ENCODE results near the gene ANKS1B.
A peak's percentile ranks its signal among the peaks of the same experiment; 100 is the strongest.
"Not testable (repeated sequence)": the region's sequence is repeated elsewhere in the genome, so short reads cannot be mapped to it uniquely, and the experiment has no call there.

The ANKS1B gene

DNA sequence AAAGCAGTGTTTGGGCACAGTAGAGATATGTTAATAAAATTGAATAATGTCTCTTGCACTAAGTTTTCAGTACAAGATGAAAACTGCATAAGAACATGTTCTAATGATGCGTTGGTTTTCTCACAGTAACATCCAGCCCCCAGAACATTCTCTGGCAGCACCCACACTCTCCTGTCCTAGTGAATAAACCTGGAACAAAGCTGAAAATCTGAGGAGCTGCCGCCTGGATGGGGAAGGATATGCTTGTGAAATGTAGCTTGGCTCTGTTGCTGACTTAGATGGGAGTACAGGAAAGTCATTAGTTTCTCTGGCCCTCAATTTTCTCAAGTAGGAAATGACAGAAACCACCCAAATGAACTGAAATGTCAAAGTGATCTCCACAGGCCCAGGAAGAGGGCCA lies 1015.8 kb downstream of the ANKS1B start (continued):
- TF ChIP-seq, protein P1, sequence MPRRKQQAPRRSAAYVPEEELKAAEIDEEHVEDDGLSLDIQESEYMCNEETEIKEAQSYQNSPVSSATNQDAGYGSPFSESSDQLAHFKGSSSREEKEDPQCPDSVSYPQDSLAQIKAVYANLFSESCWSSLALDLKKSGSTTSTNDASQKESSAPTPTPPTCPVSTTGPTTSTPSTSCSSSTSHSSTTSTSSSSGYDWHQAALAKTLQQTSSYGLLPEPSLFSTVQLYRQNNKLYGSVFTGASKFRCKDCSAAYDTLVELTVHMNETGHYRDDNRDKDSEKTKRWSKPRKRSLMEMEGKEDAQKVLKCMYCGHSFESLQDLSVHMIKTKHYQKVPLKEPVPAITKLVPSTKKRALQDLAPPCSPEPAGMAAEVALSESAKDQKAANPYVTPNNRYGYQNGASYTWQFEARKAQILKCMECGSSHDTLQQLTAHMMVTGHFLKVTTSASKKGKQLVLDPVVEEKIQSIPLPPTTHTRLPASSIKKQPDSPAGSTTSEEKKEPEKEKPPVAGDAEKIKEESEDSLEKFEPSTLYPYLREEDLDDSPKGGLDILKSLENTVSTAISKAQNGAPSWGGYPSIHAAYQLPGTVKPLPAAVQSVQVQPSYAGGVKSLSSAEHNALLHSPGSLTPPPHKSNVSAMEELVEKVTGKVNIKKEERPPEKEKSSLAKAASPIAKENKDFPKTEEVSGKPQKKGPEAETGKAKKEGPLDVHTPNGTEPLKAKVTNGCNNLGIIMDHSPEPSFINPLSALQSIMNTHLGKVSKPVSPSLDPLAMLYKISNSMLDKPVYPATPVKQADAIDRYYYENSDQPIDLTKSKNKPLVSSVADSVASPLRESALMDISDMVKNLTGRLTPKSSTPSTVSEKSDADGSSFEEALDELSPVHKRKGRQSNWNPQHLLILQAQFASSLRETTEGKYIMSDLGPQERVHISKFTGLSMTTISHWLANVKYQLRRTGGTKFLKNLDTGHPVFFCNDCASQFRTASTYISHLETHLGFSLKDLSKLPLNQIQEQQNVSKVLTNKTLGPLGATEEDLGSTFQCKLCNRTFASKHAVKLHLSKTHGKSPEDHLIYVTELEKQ (tag by site-specific recombination; IDR thresholded peaks at IDR 0.05; ENCODE audit: borderline replicate concordance), result no peak
- TF ChIP-seq WT1 (tag by site-specific recombination; IDR thresholded peaks at IDR 0.05), result no peak
- TF ChIP-seq ZNF18 (tag by site-specific recombination; IDR thresholded peaks at IDR 0.05), result no peak
- TF ChIP-seq, protein P2, sequence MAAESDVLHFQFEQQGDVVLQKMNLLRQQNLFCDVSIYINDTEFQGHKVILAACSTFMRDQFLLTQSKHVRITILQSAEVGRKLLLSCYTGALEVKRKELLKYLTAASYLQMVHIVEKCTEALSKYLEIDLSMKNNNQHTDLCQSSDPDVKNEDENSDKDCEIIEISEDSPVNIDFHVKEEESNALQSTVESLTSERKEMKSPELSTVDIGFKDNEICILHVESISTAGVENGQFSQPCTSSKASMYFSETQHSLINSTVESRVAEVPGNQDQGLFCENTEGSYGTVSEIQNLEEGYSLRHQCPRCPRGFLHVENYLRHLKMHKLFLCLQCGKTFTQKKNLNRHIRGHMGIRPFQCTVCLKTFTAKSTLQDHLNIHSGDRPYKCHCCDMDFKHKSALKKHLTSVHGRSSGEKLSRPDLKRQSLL (tag by site-specific recombination; IDR thresholded peaks at IDR 0.05), result no peak
- no peak for TF ChIP-seq ZNF776 (tag by site-specific recombination; IDR thresholded peaks at IDR 0.05; ENCODE audit: borderline replicate concordance)
- TF ChIP-seq MZF1 (tag by site-specific recombination; IDR thresholded peaks at IDR 0.05; ENCODE audit: borderline replicate concordance), result no peak
- TF ChIP-seq ZFHX2 (tag by site-specific recombination; conservative IDR thresholded peaks at IDR 0.05), result no peak
- TF ChIP-seq, protein P3, sequence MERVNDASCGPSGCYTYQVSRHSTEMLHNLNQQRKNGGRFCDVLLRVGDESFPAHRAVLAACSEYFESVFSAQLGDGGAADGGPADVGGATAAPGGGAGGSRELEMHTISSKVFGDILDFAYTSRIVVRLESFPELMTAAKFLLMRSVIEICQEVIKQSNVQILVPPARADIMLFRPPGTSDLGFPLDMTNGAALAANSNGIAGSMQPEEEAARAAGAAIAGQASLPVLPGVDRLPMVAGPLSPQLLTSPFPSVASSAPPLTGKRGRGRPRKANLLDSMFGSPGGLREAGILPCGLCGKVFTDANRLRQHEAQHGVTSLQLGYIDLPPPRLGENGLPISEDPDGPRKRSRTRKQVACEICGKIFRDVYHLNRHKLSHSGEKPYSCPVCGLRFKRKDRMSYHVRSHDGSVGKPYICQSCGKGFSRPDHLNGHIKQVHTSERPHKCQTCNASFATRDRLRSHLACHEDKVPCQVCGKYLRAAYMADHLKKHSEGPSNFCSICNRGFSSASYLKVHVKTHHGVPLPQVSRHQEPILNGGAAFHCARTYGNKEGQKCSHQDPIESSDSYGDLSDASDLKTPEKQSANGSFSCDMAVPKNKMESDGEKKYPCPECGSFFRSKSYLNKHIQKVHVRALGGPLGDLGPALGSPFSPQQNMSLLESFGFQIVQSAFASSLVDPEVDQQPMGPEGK (tag by site-specific recombination; IDR thresholded peaks at IDR 0.05), result no peak
- TF ChIP-seq ZBTB10 (tag by site-specific recombination; IDR thresholded peaks at IDR 0.05), result no peak

DNA sequence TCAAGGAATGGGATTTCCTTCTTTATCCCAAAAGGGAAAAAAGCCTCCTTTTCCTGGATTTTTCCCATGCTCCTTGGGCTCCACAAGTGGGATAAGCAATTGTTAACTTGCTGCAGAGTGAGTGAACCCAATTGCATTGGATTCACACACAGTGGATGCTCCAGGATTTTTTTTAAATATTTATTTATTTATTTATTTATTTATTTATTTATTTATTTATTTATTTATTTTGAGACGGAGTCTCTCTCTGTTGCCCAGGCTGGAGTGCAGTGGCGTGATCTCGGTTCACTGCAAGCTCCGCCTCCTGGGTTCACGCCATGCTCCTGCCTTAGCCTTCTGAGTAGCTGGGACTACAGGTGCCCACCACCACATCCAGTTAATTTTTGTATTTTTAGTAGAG lies 1027.6 kb downstream of the ANKS1B start:
- H3K27ac ChIP-seq (ENCODE audit: extremely low read depth, low read depth, low read length); POLR2A ChIA-PET; H3K4me3 ChIP-seq (ENCODE audit: low read depth, low read length); H3K9me3 ChIP-seq (ENCODE audit: control insufficient read depth, insufficient read depth, low read depth, low read length); H3K36me3 ChIP-seq (ENCODE audit: control insufficient read depth in 2 of 2, insufficient read depth in 1 of 2, low read length in 2 of 2); H3K4me1 ChIP-seq (ENCODE audit: control insufficient read depth, insufficient read depth, low read length): not testable (repeated sequence)
- CTCF ChIA-PET, result interaction anchor here (0.6 to 4.5 kb wide), 5 partner anchors 25 to 117 kb away, joined by 3 to 34 read pairs (median 3); no protein-coding TSS in a partner anchor
- TF ChIP-seq ZNF394 (tag by site-specific recombination; IDR thresholded peaks at IDR 0.05; ENCODE audit: borderline replicate concordance) (peak; percentile 81; the same call in 1 of the 2 replicates), ZNF426 (tag by site-specific recombination; IDR thresholded peaks at IDR 0.05) (peak; percentile 57), ZNF555 (tag by site-specific recombination; conservative IDR thresholded peaks at IDR 0.05) (peak; percentile 45), ZBTB8A (tag by site-specific recombination; IDR thresholded peaks at IDR 0.05) (0 out of 2 replicates have a peak, but pooled peaks have one; percentile 33), ZBTB11 (tag by site-specific recombination; conservative IDR thresholded peaks at IDR 0.05; ENCODE audit: low read depth) (peak; percentile 64)
- TF ChIP-seq, protein P4, sequence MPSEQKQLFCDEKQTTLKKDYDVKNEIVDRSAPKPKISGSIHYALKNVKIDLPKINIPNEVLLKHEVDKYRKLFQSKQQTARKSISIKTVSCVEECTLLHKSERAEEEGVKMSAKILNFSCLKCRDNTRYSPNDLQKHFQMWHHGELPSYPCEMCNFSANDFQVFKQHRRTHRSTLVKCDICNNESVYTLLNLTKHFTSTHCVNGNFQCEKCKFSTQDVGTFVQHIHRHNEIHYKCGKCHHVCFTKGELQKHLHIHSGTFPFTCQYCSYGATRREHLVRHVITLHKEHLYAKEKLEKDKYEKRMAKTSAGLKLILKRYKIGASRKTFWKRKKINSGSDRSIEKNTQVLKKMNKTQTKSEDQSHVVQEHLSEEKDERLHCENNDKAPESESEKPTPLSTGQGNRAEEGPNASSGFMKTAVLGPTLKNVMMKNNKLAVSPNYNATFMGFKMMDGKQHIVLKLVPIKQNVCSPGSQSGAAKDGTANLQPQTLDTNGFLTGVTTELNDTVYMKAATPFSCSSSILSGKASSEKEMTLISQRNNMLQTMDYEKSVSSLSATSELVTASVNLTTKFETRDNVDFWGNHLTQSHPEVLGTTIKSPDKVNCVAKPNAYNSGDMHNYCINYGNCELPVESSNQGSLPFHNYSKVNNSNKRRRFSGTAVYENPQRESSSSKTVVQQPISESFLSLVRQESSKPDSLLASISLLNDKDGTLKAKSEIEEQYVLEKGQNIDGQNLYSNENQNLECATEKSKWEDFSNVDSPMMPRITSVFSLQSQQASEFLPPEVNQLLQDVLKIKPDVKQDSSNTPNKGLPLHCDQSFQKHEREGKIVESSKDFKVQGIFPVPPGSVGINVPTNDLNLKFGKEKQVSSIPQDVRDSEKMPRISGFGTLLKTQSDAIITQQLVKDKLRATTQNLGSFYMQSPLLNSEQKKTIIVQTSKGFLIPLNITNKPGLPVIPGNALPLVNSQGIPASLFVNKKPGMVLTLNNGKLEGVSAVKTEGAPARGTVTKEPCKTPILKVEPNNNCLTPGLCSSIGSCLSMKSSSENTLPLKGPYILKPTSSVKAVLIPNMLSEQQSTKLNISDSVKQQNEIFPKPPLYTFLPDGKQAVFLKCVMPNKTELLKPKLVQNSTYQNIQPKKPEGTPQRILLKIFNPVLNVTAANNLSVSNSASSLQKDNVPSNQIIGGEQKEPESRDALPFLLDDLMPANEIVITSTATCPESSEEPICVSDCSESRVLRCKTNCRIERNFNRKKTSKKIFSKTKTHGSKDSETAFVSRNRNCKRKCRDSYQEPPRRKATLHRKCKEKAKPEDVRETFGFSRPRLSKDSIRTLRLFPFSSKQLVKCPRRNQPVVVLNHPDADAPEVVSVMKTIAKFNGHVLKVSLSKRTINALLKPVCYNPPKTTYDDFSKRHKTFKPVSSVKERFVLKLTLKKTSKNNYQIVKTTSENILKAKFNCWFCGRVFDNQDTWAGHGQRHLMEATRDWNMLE (tag by site-specific recombination; conservative IDR thresholded peaks at IDR 0.05; ENCODE audit: low read depth), result peak; percentile 63; the same call in 1 of the 2 replicates

Measured in HEK293 (cell line).